WTC11 (cell line): ENCODE results near the gene NUP214.

Experiments
- AFF4 ChIP-seq: sonication (generic); formaldehyde crosslinking; IDR thresholded peaks from 2 replicates; pipeline ENCODE4 v1.8.1; 2023; ENCODE audit warnings: mild to moderate bottlenecking, missing genetic modification reagents, borderline replicate concordance
- CTCF ChIP-seq: fragments of 200-600 bp; IDR thresholded peaks from 2 replicates; pipeline ENCODE4 v1.8.0; 2022; ENCODE audit warnings: antibody characterized with exemption
- E2F4 ChIP-seq: sonication (generic); formaldehyde crosslinking; IDR thresholded peaks from 2 replicates; pipeline ENCODE4 v1.8.1; 2022; ENCODE audit warnings: low read depth, mild to moderate bottlenecking, moderate library complexity, missing genetic modification reagents, borderline replicate concordance
- ELF4 ChIP-seq: sonication (generic); formaldehyde crosslinking; IDR thresholded peaks from 2 replicates; pipeline ENCODE4 v1.8.1; 2022; ENCODE audit warnings: low read depth, mild to moderate bottlenecking, moderate library complexity, missing genetic modification reagents
- FOXK1 ChIP-seq: sonication (generic); formaldehyde crosslinking; IDR thresholded peaks from 2 replicates; pipeline ENCODE4 v1.8.0; 2022; ENCODE audit warnings: mild to moderate bottlenecking, moderate library complexity, missing genetic modification reagents
- GABPB1 ChIP-seq: sonication (generic); formaldehyde crosslinking; IDR thresholded peaks from 2 replicates; pipeline ENCODE4 v1.8.1; 2023; ENCODE audit warnings: mild to moderate bottlenecking, missing genetic modification reagents
- IRF2 ChIP-seq: sonication (generic); formaldehyde crosslinking; IDR thresholded peaks from 2 replicates; pipeline ENCODE4 v1.8.0; 2022; ENCODE audit warnings: low read depth, missing genetic modification reagents, borderline replicate concordance
- SMAD4 ChIP-seq: sonication (generic); formaldehyde crosslinking; IDR thresholded peaks from 2 replicates; pipeline ENCODE4 v1.8.0; 2022; ENCODE audit warnings: mild to moderate bottlenecking, missing genetic modification reagents
- TP53 ChIP-seq: sonication (generic); formaldehyde crosslinking; IDR thresholded peaks from 2 replicates; pipeline ENCODE4 v1.8.1; 2023; ENCODE audit warnings: mild to moderate bottlenecking, missing genetic modification reagents
- USF1 ChIP-seq: sonication (generic); formaldehyde crosslinking; IDR thresholded peaks from 2 replicates; pipeline ENCODE4 v1.8.0; 2022; ENCODE audit warnings: mild to moderate bottlenecking, missing genetic modification reagents
- USF2 ChIP-seq: sonication (generic); formaldehyde crosslinking; IDR thresholded peaks from 2 replicates; pipeline ENCODE4 v1.8.1; 2023; ENCODE audit warnings: mild to moderate bottlenecking, missing genetic modification reagents, moderate library complexity

GRCh38 chr9:131220485-131220884 lies 95.1 kb downstream of the NUP214 start:
- no peak for TF ChIP-seq E2F4 (CRISPR knock-in tag)
- no peak for TF ChIP-seq CTCF
- no peak for TF ChIP-seq SMAD4 (CRISPR knock-in tag)
- no peak for TF ChIP-seq TP53
- TF ChIP-seq ELF4 (CRISPR knock-in tag) = no peak
- TF ChIP-seq USF1 (CRISPR knock-in tag) = no peak
- no peak for TF ChIP-seq IRF2 (CRISPR knock-in tag)
- TF ChIP-seq USF2 (CRISPR knock-in tag) = no peak
- TF ChIP-seq FOXK1 (CRISPR knock-in tag) = no peak
- no peak for TF ChIP-seq GABPB1
- TF ChIP-seq AFF4 (CRISPR knock-in tag) = no peak
